Fibroblast of mammary gland (primary cell): Measurements from ENCODE around the gene APOB.
A peak's percentile ranks its signal among the peaks of the same experiment; 100 is the strongest.

Experiments
- DNase-seq: peaks from one replicate; pipeline ENCODE4 v3.0.0-alpha.2; 2010; ENCODE audit warnings: low read depth
- H3K4me3 ChIP-seq: 2 replicates; pipeline ENCODE4 v1.5.1; 2011; ENCODE audit warnings: low read depth, mild to moderate bottlenecking, low read length, moderate library complexity; ENCODE audit not compliant: control insufficient read depth
- TF ChIP-seq, protein P1 (sequence below): conservative IDR thresholded peaks from 2 replicates; pipeline ENCODE4 v1.5.1; 2011; ENCODE audit warnings: low read depth, low read length, inconsistent platforms; ENCODE audit not compliant: control insufficient read depth, insufficient read depth

APOB gene

DNA sequence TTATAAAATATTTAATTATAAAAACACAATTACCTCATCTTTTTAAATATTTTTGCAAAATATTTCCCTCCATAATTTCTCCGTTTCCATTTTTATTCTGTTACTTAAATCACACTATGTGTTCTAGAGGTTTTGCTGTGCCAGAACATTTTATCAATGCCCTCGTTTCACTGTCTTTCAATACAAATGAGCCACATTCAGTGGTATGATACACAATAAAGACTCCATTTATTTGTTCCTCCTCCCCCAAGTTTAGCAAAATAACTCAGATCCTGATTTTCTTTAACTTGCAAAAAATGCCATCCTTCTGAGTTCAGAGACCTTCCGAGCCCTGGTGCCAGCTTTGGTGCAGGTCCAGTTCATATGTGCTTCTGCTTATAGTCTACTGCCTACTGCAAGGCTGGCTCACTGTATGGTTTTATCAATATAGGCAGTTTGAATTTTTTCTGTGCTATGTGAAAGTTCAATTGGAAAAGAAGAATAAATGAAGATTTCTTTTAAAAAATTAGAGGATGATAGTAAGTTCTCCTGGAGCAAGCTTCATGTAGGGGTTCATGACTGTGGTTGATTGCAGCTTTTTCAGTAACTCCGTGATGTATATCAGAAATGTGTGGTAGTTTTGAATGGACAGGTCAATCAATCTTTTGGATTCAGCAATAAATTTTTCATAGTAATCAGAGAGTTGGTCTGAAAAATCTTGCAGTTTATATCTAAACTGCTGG lies 42.5 kb downstream of the APOB start:
- no peak overlapping the region for H3K4me3 ChIP-seq
- TF ChIP-seq, protein P1, sequence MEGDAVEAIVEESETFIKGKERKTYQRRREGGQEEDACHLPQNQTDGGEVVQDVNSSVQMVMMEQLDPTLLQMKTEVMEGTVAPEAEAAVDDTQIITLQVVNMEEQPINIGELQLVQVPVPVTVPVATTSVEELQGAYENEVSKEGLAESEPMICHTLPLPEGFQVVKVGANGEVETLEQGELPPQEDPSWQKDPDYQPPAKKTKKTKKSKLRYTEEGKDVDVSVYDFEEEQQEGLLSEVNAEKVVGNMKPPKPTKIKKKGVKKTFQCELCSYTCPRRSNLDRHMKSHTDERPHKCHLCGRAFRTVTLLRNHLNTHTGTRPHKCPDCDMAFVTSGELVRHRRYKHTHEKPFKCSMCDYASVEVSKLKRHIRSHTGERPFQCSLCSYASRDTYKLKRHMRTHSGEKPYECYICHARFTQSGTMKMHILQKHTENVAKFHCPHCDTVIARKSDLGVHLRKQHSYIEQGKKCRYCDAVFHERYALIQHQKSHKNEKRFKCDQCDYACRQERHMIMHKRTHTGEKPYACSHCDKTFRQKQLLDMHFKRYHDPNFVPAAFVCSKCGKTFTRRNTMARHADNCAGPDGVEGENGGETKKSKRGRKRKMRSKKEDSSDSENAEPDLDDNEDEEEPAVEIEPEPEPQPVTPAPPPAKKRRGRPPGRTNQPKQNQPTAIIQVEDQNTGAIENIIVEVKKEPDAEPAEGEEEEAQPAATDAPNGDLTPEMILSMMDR = no peak
- no peak for DNase-seq

DNA sequence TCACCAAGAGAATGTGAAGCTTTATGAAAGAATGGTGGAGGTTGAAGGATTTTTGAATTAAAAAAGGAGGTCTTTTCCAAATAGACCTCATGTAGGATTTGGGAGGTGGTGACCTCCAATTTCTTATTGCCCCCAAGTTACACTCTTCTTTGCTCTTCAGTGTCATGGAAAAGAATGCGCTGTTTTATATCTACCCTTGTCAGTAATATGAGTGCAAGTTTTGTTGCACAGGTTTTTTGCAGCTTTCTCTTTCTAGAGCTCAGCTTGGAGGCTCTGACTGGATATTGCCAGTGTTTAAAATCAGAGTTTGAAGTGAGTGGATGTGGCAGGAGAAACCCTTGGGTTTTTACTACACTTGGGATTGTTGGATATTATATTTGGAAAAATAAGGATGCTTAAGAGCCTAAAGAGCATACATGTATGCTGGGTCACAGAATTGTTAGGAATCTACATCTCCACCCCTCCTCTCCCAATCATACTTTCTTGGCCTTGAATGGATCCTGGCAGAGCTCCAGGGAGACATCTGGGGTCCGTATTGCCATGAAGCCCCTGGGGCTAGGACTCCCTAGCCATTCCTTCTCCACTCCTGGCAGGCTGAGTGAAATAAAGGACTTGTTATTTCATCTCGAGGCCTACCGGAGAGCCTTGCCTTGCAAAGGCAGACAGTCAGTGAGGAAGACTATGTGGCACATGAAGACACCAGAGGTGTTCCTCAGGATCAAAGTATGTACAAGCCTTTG lies 43.8 kb downstream of the APOB start:
- DNase-seq = no peak
- TF ChIP-seq, protein P1 = no peak
- no peak overlapping the region for H3K4me3 ChIP-seq

GRCh38 chr2:20998972-20999905 lies 44.6 kb downstream of the APOB start:
- DNase-seq = no peak
- TF ChIP-seq, protein P1 = no peak
- no peak overlapping the region for H3K4me3 ChIP-seq

GRCh38 chr2:20997953-20998722 lies 45.7 kb downstream of the APOB start:
- no peak for DNase-seq
- H3K4me3 ChIP-seq = no peak overlapping the region
- TF ChIP-seq, protein P1 = no peak

GRCh38 chr2:20994130-20994529 lies 49.7 kb downstream of the APOB start:
- TF ChIP-seq, protein P1 = no peak
- H3K4me3 ChIP-seq = no peak overlapping the region
- DNase-seq = no peak

DNA sequence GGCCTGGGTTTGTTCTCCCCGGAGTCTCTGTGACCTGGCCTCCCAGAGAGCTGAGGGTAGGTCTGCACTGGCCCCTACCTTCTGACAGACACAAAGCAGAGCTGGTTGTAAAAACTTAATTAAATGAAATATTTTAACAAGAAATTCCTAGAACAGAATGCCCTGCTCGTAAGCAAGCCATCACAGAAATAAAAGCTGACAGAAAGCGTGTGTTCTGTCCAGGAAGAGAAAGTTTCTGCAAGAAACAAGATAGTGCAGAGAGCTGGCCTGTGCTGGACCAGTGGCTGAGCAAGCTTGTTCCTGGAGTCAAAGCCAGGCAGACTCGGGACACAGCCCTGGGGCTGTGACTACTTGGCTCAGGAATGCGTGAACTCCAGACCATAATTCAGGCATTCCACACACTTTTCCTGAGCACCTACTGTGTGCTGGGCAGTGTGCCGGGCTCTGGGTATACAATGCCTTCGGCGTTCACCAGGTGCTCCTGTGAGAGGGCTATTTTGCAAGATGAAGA lies 51.6 kb downstream of the APOB start:
- peak; percentile 1 for DNase-seq
- H3K4me3 ChIP-seq = no peak overlapping the region
- TF ChIP-seq, protein P1 = no peak
